Natural killer cell (primary cell): ENCODE data around the gene TRIM34. TPM values are rescaled to one million over a fixed set of nuclear protein-coding genes. Genes with fewer than 3 reads are reported as not detected.
"Not testable (repeated sequence)": the region's sequence is repeated elsewhere in the genome, so short reads cannot be mapped to it uniquely, and the experiment has no call there.

Experiments
- ATAC-seq, 3 donors: fragments of 150-1000 bp in 2 of 3; fragments of 200-7000 bp in 1 of 3; cut with Tn5 transposase; 1 replicate in 1 of 3; 2 replicates in 2 of 3; pipeline ENCODE4 v1.10.0; 2021; ENCODE audit warnings: mild to moderate bottlenecking in 2 of 3, moderate library complexity in 2 of 3
- DNase-seq, 2 donors: peaks; one replicate each; pipeline versions ENCODE4 v3.0.0 to v3.0.0-alpha.2; 2013 to 2021; ENCODE audit warnings: mixed read lengths in 1 of 2
- H3K27ac ChIP-seq: one replicate; pipeline ENCODE4 v1.5.1; 2013; ENCODE audit warnings: mild to moderate bottlenecking, low read length
- H3K27me3 ChIP-seq: one replicate; pipeline ENCODE4 v1.6.1; 2013; ENCODE audit warnings: low read length; ENCODE audit not compliant: control insufficient read depth, insufficient read depth
- H3K36me3 ChIP-seq: one replicate; pipeline ENCODE4 v1.6.1; 2013; ENCODE audit warnings: low read length; ENCODE audit not compliant: control insufficient read depth, insufficient read depth
- H3K4me1 ChIP-seq: one replicate; pipeline ENCODE4 v1.6.1; 2013; ENCODE audit warnings: low read length; ENCODE audit not compliant: control insufficient read depth, insufficient read depth
- H3K4me3 ChIP-seq: one replicate; pipeline ENCODE4 v1.5.1; 2013; ENCODE audit warnings: low read length
- H3K9me3 ChIP-seq: one replicate; pipeline ENCODE4 v1.6.1; 2013; ENCODE audit warnings: low read length; ENCODE audit not compliant: control insufficient read depth, insufficient read depth
- H3K27ac Mint-ChIP-seq, 2 donors: one replicate each; pipeline ENCODE4 v1.8.0; 2022; ENCODE audit warnings: mild to moderate bottlenecking in 2 of 2, mixed read lengths in 2 of 2, moderate library complexity in 1 of 2
- H3K27me3 Mint-ChIP-seq, 2 donors: one replicate each; pipeline ENCODE4 v1.8.0; 2022; ENCODE audit warnings: low read depth in 2 of 2, mixed read lengths in 2 of 2
- H3K36me3 Mint-ChIP-seq: one replicate; pipeline ENCODE4 v1.8.0; 2022; ENCODE audit warnings: mixed read lengths
- H3K4me1 Mint-ChIP-seq, 2 donors: one replicate each; pipeline ENCODE4 v1.8.0; 2022; ENCODE audit warnings: mixed read lengths in 2 of 2
- H3K4me3 Mint-ChIP-seq: one replicate; pipeline ENCODE4 v1.8.0; 2022; ENCODE audit warnings: mild to moderate bottlenecking, moderate library complexity, mixed read lengths
- H3K9me3 Mint-ChIP-seq, 2 donors: one replicate each; pipeline ENCODE4 v1.8.0; 2022; ENCODE audit warnings: mixed read lengths in 2 of 2
- CTCF ChIP-seq: fragments of 200-600 bp; IDR thresholded peaks from one replicate; pipeline ENCODE4 v1.8.0; 2022; ENCODE audit warnings: antibody characterized with exemption
- WGBS: methylation state at CpG from one replicate; pipeline ENCODE4 v1.1.7; 2013; ENCODE audit warnings: missing lambda C conversion rate; ENCODE audit not compliant: insufficient coverage; 5-methylcytosine and 5-hydroxymethylcytosine counted together
- intact Hi-C: fragments of 100-400 bp; cut with micrococcal nuclease; formaldehyde crosslinking; loops from one replicate; pipeline ENCODE4 v1.14.2; 2022
- total RNA-seq, 4 donors: library from RNA; stranded (reverse); fragments of 120-200 nt in 1 of 4; gene quantifications; one replicate each; pipeline versions ENCODE4 v1.2.3 to v1.2.4, GENCODE V29; 2013 to 2022

TRIM34 gene
- total RNA-seq, 3 donors from 2014 or later (not counting 1 experiment from before 2014, with no cell fraction given): 8.2 to 10.0 (median 9.9) TPM

- Histone ChIP-seq H3K27ac (peak overlapping the region; percentile 92), H3K4me3 (no peak overlapping the region), H3K27me3 (no peaks in the 10 kb centered on the region), H3K36me3 (peaks cover 3% of the 10 kb centered on the region), H3K9me3 (no peaks in the 10 kb centered on the region), H3K4me1 (peaks cover 28% of the 10 kb centered on the region)
- DNase-seq (peak in 1 of 2 donors; percentile 15), ATAC-seq (no peak)
- intact Hi-C loops: loop anchor here (5.0 to 10.0 kb wide), 3 partner anchors 546 to 1084 kb away; partner anchors contain the start of genes ARFIP2, CNGA4, FHIP1B and TIMM10B
- Mint-ChIP-seq H3K4me3 (no peak overlapping the region), H3K9me3 (no peaks in the 10 kb centered on the region), H3K36me3 (no peaks in the 10 kb centered on the region), H3K4me1 (peaks cover 52 to 64% of the 10 kb centered on the region in 2 donors), H3K27ac (peak overlapping the region; percentile 96 to 97), H3K27me3 (no peaks in the 10 kb centered on the region)
- no peak for TF ChIP-seq CTCF
- WGBS: 92% methylated on average over 1 of the region's 1 CpG
Measured at GRCh38 chr11:5688482-5688881, 63.7 kb downstream of the TRIM34 start.

GRCh38 chr11:5689551-5689983 is 64.8 kb downstream of the TRIM34 start, which contains the start of gene TRIM22:
TSS of gene TRIM22 (plus strand) at chr11:5689790. CDS start at chr11:5696233, 6,443 bp downstream.
- 0% methylated on average over 2 of the region's 2 CpGs for WGBS
- Mint-ChIP-seq H3K27me3 (no peaks in the 10 kb centered on the region), H3K9me3 (no peaks in the 10 kb centered on the region), H3K36me3 (no peaks in the 10 kb centered on the region), H3K4me1 (peaks cover 48 to 63% of the 10 kb centered on the region in 2 donors), H3K27ac (peak within 1 kb of the TSS; percentile 96 to 97), H3K4me3 (peak within 1 kb of the TSS; percentile 97)
- Histone ChIP-seq H3K4me1 (peaks cover 28% of the 10 kb centered on the region), H3K9me3 (no peaks in the 10 kb centered on the region), H3K27me3 (no peaks in the 10 kb centered on the region), H3K4me3 (peak within 1 kb of the TSS; percentile 79), H3K36me3 (peaks cover 6% of the 10 kb centered on the region), H3K27ac (peak within 1 kb of the TSS; percentile 92)
- DNase-seq (peak; percentile 43 to 79), ATAC-seq (peak; percentile 63 to 80 (median 65))
- no peak for TF ChIP-seq CTCF
- intact Hi-C loops: loop anchor here (5.0 to 10.0 kb wide), 3 partner anchors 545 to 1085 kb away; partner anchors contain the start of genes ARFIP2, CNGA4, FHIP1B and TIMM10B

DNA sequence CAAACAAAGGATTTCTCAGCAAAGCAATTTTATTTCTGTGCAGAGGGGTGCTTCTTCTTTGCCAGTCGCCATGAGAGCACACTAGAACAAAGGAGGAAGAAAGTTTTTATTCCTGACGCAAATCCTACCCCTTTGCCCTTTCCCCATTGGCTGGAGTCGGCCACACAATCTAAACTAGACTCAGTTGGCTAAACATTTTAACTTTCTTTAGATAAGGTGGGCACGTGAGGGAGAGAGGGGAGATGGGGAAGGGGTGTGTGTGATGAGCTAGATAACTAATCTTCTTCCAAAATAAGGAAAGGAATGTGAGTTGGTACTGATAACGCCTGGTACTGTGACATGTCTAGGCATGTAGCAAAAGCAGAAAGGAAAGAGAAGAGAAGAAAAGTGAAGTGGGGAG is 65.4 kb downstream of the TRIM34 start:
- no peak for ATAC-seq
- no peak for TF ChIP-seq CTCF
- H3K4me1 Mint-ChIP-seq: peaks cover 48 to 63% of the 10 kb centered on the region in 2 donors

GRCh38 chr11:5690736-5691135 is 65.9 kb downstream of the TRIM34 start:
- intact Hi-C loops: no loop called here
- Mint-ChIP-seq H3K9me3 (no peaks in the 10 kb centered on the region), H3K27ac (peak overlapping the region; percentile 96 to 97), H3K36me3 (no peaks in the 10 kb centered on the region), H3K4me3 (peak overlapping the region; percentile 97), H3K4me1 (peaks cover 52 to 65% of the 10 kb centered on the region in 2 donors), H3K27me3 (no peaks in the 10 kb centered on the region)
- H3K9me3 ChIP-seq: no peaks in the 10 kb centered on the region
- peaks cover 22% of the 10 kb centered on the region for H3K4me1 ChIP-seq
- TF ChIP-seq CTCF: no peak
- ATAC-seq (no peak), DNase-seq (peak in 1 of 2 donors; percentile 30)
- H3K36me3 ChIP-seq: peaks cover 14% of the 10 kb centered on the region
- H3K4me3 ChIP-seq: peak overlapping the region; percentile 79
- 2% methylated on average over 5 of the region's 5 CpGs for WGBS
- H3K27me3 ChIP-seq: no peaks in the 10 kb centered on the region
- peak overlapping the region; percentile 92 for H3K27ac ChIP-seq

More for the DNA sequence above, 65.4 kb downstream of the TRIM34 start:
- H3K9me3 ChIP-seq: no peaks in the 10 kb centered on the region
- H3K4me1 ChIP-seq: peaks cover 25% of the 10 kb centered on the region
- Mint-ChIP-seq H3K36me3 (no peaks in the 10 kb centered on the region), H3K4me3 (peak overlapping the region; percentile 97), H3K27me3 (no peaks in the 10 kb centered on the region), H3K27ac (peak overlapping the region; percentile 96 to 97), H3K9me3 (no peaks in the 10 kb centered on the region)
- 0% methylated on average over 2 of the region's 5 CpGs for WGBS
- peaks cover 12% of the 10 kb centered on the region for H3K36me3 ChIP-seq
- DNase-seq: peak in 1 of 2 donors; percentile 20
- H3K4me3 ChIP-seq: peak overlapping the region; percentile 79
- intact Hi-C loops: no loop called here
- peak overlapping the region; percentile 92 for H3K27ac ChIP-seq
- no peaks in the 10 kb centered on the region for H3K27me3 ChIP-seq

GRCh38 chr11:5691238-5691963 is 66.6 kb downstream of the TRIM34 start:
- 2% methylated on average over 7 of the region's 12 CpGs for WGBS
- H3K27me3 ChIP-seq, H3K36me3 Mint-ChIP-seq, H3K9me3 Mint-ChIP-seq, H3K9me3 ChIP-seq, intact Hi-C loops, H3K27me3 Mint-ChIP-seq: not testable (repeated sequence)
- peak overlapping the region; percentile 96 to 97 for H3K27ac Mint-ChIP-seq
- ATAC-seq (peak in 1 of 3 donors; percentile 21), DNase-seq (peak in 1 of 2 donors; percentile 39)
- Histone ChIP-seq H3K36me3 (peaks cover 21% of the 10 kb centered on the region), H3K4me3 (peak overlapping the region; percentile 79), H3K4me1 (peaks cover 22% of the 10 kb centered on the region), H3K27ac (peak overlapping the region; percentile 92)
- H3K4me1 Mint-ChIP-seq: peaks cover 58 to 68% of the 10 kb centered on the region in 2 donors
- H3K4me3 Mint-ChIP-seq: peak overlapping the region; percentile 97
